ENCODE results near the gene BAAT.

Gene BAAT

DNA sequence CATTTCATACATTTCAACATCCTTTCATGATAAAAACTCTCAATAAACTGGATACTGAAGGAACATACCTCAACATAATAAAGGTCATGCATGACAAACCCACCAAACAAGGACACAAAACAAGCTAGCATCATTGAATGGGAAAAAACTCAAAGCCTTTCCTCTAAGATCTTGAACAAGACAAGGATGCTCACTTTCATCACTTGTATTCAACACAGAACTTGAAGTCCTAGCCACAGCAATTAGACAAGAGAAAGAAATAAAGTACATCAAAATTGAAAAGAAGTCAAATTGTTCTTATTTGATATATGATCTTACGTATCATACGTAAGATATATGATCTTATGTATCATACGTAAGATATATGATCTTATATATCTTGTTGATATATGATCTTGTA lies 8.3 kb upstream of the BAAT start:
- H3K23ac ChIP-seq (ENCODE audit: low read depth, low read length, poor library complexity): no peak overlapping the region
- no peak overlapping the region for H4K91ac ChIP-seq (ENCODE audit: low read depth, low read length, poor library complexity)
- H2AK5ac ChIP-seq (ENCODE audit: low read depth, low read length): no peak overlapping the region

DNA sequence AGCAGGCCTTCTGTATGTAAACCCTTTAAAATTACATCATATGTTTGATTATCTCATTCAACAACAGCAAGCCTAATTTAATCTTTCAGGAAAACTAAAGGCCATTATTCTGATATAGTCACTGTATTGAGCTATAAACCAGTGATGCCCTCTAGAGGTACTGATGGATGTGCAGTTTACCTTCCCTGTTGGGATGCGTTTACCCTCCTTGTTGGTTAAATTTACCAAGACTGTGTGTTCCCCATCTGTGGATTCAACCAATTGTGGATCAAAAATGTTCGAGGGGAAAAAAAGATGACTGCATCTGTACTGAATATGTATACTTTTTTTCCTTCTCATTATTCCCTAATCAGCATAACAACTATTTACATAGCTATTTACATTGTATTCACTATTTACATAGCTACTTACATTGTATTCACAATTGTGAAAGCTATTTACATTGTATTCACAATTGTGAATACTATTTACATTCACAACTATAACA lies 3.7 kb upstream of the BAAT start:
- Histone ChIP-seq H2BK15ac (ENCODE audit: low read length) (no peak overlapping the region), H3K27me3 (ENCODE audit: control insufficient read depth in 3 of 3, insufficient read depth in 3 of 3, low read depth in 1 of 3, low read length in 3 of 3) (no peaks in the 10 kb centered on the region), H3K18ac (ENCODE audit: low read length) (no peak overlapping the region), H2BK12ac (ENCODE audit: low read length) (no peak overlapping the region), H3K9ac (ENCODE audit: low read depth, low read length, poor library complexity) (no peak overlapping the region), H4K8ac (ENCODE audit: low read depth, low read length) (no peak overlapping the region), H3K14ac (ENCODE audit: low read length) (no peak overlapping the region), H3K4me1 (ENCODE audit: control insufficient read depth in 2 of 2, insufficient read depth in 1 of 2, low read depth in 1 of 2, low read length in 2 of 2) (no peaks in the 10 kb centered on the region), H3K4me2 (ENCODE audit: insufficient read depth, low read length, poor library complexity, severe bottlenecking) (no peak overlapping the region), H3K4ac (ENCODE audit: low read length) (no peak overlapping the region), H3K4me3 (ENCODE audit: low read length in 2 of 2) (no peak overlapping the region), H3K79me1 (ENCODE audit: low read depth, low read length) (no peaks in the 10 kb centered on the region), H2BK120ac (ENCODE audit: low read depth, low read length) (no peak overlapping the region), H2BK5ac (ENCODE audit: low read length) (no peak overlapping the region), H2AK5ac (ENCODE audit: low read depth, low read length) (no peak overlapping the region), H3K36me3 (replicated peaks in 1 of 2; ENCODE audit: control insufficient read depth in 2 of 2, insufficient read depth in 2 of 2, low read length in 2 of 2) (peaks cover 1 to 49% of the 10 kb centered on the region in 2 donors), H3K9me3 (replicated peaks in 1 of 2; ENCODE audit: control insufficient read depth in 2 of 2, insufficient read depth in 1 of 2, low read depth in 1 of 2, low read length in 2 of 2) (peaks cover 2 to 48% of the 10 kb centered on the region in 2 donors), H4K91ac (ENCODE audit: low read depth, low read length, poor library complexity) (no peak overlapping the region), H3K27ac (replicated peaks; ENCODE audit: low read length) (no peak overlapping the region), H3K23ac (ENCODE audit: low read depth, low read length, poor library complexity) (no peak overlapping the region), H2AFZ (ENCODE audit: low read length) (no peak overlapping the region)
- WGBS, 2 donors (ENCODE audit: extremely low coverage in 2 of 2, insufficient read length in 2 of 2, insufficient replicate concordance in 1 of 2): no CpG with 5 or more reads among the region's 2 CpGs
- DNase-seq (ENCODE audit: low spot score): no peak

More for the DNA sequence above, 8.3 kb upstream of the BAAT start:
- Histone ChIP-seq H3K14ac (ENCODE audit: low read length) (no peak overlapping the region), H3K4me1 (ENCODE audit: control insufficient read depth in 2 of 2, insufficient read depth in 1 of 2, low read depth in 1 of 2, low read length in 2 of 2) (no peaks in the 10 kb centered on the region), H2BK5ac (ENCODE audit: low read length) (no peak overlapping the region), H3K9me3 (replicated peaks in 1 of 2; ENCODE audit: control insufficient read depth in 2 of 2, insufficient read depth in 1 of 2, low read depth in 1 of 2, low read length in 2 of 2) (peaks cover 6 to 49% of the 10 kb centered on the region in 2 donors), H3K27ac (replicated peaks; ENCODE audit: low read length) (no peak overlapping the region), H3K4me2 (ENCODE audit: insufficient read depth, low read length, poor library complexity, severe bottlenecking) (no peak overlapping the region), H3K9ac (ENCODE audit: low read depth, low read length, poor library complexity) (no peak overlapping the region), H3K79me1 (ENCODE audit: low read depth, low read length) (peaks cover 2% of the 10 kb centered on the region), H3K4ac (ENCODE audit: low read length) (no peak overlapping the region), H2AFZ (ENCODE audit: low read length) (no peak overlapping the region), H2BK120ac (ENCODE audit: low read depth, low read length) (no peak overlapping the region), H2BK12ac (ENCODE audit: low read length) (no peak overlapping the region), H2BK15ac (ENCODE audit: low read length) (no peak overlapping the region), H3K18ac (ENCODE audit: low read length) (no peak overlapping the region), H3K36me3 (replicated peaks in 1 of 2; ENCODE audit: control insufficient read depth in 2 of 2, insufficient read depth in 2 of 2, low read length in 2 of 2) (peaks cover 5 to 66% of the 10 kb centered on the region in 2 donors), H4K8ac (ENCODE audit: low read depth, low read length) (no peak overlapping the region), H3K4me3 (ENCODE audit: low read length in 2 of 2) (no peak overlapping the region), H3K27me3 (ENCODE audit: control insufficient read depth in 3 of 3, insufficient read depth in 3 of 3, low read depth in 1 of 3, low read length in 3 of 3) (no peaks in the 10 kb centered on the region)
- no peak for DNase-seq (ENCODE audit: low spot score)
- WGBS, 2 donors (ENCODE audit: extremely low coverage in 2 of 2, insufficient read length in 2 of 2, insufficient replicate concordance in 1 of 2): no CpG with 5 or more reads among the region's 3 CpGs

DNA sequence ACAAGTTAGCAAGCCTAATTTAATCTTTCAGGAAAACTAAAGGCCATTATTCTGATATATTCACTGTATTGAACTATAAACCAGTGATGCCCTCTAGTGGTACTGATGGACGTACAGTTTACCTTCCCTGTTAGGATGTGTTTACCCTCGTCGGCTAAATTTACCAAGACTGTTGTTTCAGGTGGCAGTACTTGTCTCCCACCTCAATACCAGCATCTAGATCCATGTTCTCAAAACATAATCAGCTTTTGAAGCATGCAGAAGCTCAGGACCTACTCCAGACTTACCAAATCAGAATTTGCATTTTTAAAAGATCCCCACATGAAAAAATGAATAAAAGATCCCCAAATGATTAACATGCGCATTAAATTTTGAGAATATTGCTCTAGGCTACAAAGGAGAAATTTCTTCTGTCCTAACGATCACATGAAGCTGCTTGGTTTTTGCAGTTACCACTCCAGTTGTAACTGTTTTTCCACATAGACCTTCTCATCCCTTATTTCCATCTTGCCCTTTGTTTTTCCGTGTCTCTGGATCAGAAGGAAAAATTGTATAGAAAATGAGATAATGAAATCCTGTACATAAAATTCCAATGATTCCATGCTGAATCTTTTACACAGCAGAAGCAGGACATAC lies 3.2 kb upstream of the BAAT start:
- no peak overlapping the region for H3K9ac ChIP-seq (ENCODE audit: low read depth, low read length, poor library complexity)
- no peak overlapping the region for H4K91ac ChIP-seq (ENCODE audit: low read depth, low read length, poor library complexity)
- no peak overlapping the region for H2AFZ ChIP-seq (ENCODE audit: low read length)
- H3K14ac ChIP-seq (ENCODE audit: low read length): no peak overlapping the region
- H3K18ac ChIP-seq (ENCODE audit: low read length): no peak overlapping the region
- no peak overlapping the region for H2BK5ac ChIP-seq (ENCODE audit: low read length)
- no peak overlapping the region for H3K4me2 ChIP-seq (ENCODE audit: insufficient read depth, low read length, poor library complexity, severe bottlenecking)
- no peak overlapping the region for H2BK12ac ChIP-seq (ENCODE audit: low read length)
- H4K8ac ChIP-seq (ENCODE audit: low read depth, low read length): no peak overlapping the region
- peaks cover 1 to 49% of the 10 kb centered on the region in 2 donors for H3K36me3 ChIP-seq (replicated peaks in 1 of 2; ENCODE audit: control insufficient read depth in 2 of 2, insufficient read depth in 2 of 2, low read length in 2 of 2)
- no CpG with 5 or more reads among the region's 6 CpGs for WGBS, 2 donors (ENCODE audit: extremely low coverage in 2 of 2, insufficient read length in 2 of 2, insufficient replicate concordance in 1 of 2)
- H3K4me3 ChIP-seq (ENCODE audit: low read length in 2 of 2): no peak overlapping the region
- no peak overlapping the region for H3K27ac ChIP-seq (replicated peaks; ENCODE audit: low read length)
- H3K4ac ChIP-seq (ENCODE audit: low read length): no peak overlapping the region
- no peak overlapping the region for H3K23ac ChIP-seq (ENCODE audit: low read depth, low read length, poor library complexity)
- no peaks in the 10 kb centered on the region for H3K79me1 ChIP-seq (ENCODE audit: low read depth, low read length)
- no peak for DNase-seq (ENCODE audit: low spot score)
- H3K27me3 ChIP-seq (ENCODE audit: control insufficient read depth in 3 of 3, insufficient read depth in 3 of 3, low read depth in 1 of 3, low read length in 3 of 3): no peaks in the 10 kb centered on the region
- peaks cover 0 to 43% of the 10 kb centered on the region in 2 donors for H3K9me3 ChIP-seq (replicated peaks in 1 of 2; ENCODE audit: control insufficient read depth in 2 of 2, insufficient read depth in 1 of 2, low read depth in 1 of 2, low read length in 2 of 2)
- no peak overlapping the region for H2AK5ac ChIP-seq (ENCODE audit: low read depth, low read length)
- H3K4me1 ChIP-seq (ENCODE audit: control insufficient read depth in 2 of 2, insufficient read depth in 1 of 2, low read depth in 1 of 2, low read length in 2 of 2): no peaks in the 10 kb centered on the region
- no peak overlapping the region for H2BK15ac ChIP-seq (ENCODE audit: low read length)
- no peak overlapping the region for H2BK120ac ChIP-seq (ENCODE audit: low read depth, low read length)

DNA sequence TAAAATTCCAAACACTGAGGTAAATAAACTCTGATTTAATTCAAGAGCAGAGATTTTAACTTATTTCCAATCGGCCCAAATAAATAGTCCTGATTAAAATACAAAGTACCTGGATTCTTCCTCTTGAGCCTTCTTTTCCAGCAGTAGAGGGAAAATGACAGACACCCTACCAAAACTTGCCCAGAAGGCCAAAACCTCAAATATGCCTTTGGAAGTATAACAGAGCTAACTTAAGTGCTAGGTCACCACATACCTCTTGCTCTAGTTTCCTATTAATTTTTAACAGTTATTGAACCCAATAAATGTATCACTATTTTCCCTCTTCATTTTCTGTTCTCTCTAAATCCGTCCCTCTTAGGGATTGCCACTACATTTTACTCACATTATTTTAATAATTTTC lies 1.4 kb downstream of the BAAT start:
- no peak overlapping the region for H2BK5ac ChIP-seq (ENCODE audit: low read length)
- H3K18ac ChIP-seq (ENCODE audit: low read length): no peak overlapping the region
- H3K27ac ChIP-seq (replicated peaks; ENCODE audit: low read length): no peak overlapping the region
- H3K23ac ChIP-seq (ENCODE audit: low read depth, low read length, poor library complexity): no peak overlapping the region
- no peaks in the 10 kb centered on the region for H3K79me1 ChIP-seq (ENCODE audit: low read depth, low read length)
- no peak overlapping the region for H2BK12ac ChIP-seq (ENCODE audit: low read length)
- peaks cover 0 to 31% of the 10 kb centered on the region in 2 donors for H3K9me3 ChIP-seq (replicated peaks in 1 of 2; ENCODE audit: control insufficient read depth in 2 of 2, insufficient read depth in 1 of 2, low read depth in 1 of 2, low read length in 2 of 2)
- WGBS, 2 donors (ENCODE audit: extremely low coverage in 2 of 2, insufficient read length in 2 of 2, insufficient replicate concordance in 1 of 2): no CpG with 5 or more reads among the region's 2 CpGs
- H3K9ac ChIP-seq (ENCODE audit: low read depth, low read length, poor library complexity): no peak overlapping the region
- H4K8ac ChIP-seq (ENCODE audit: low read depth, low read length): no peak overlapping the region
- H3K14ac ChIP-seq (ENCODE audit: low read length): no peak overlapping the region
- H2BK120ac ChIP-seq (ENCODE audit: low read depth, low read length): no peak overlapping the region
- H2BK15ac ChIP-seq (ENCODE audit: low read length): no peak overlapping the region
- DNase-seq (ENCODE audit: low spot score): no peak
- no peak overlapping the region for H3K4me2 ChIP-seq (ENCODE audit: insufficient read depth, low read length, poor library complexity, severe bottlenecking)
- no peaks in the 10 kb centered on the region for H3K27me3 ChIP-seq (ENCODE audit: control insufficient read depth in 3 of 3, insufficient read depth in 3 of 3, low read depth in 1 of 3, low read length in 3 of 3)
- no peak overlapping the region for H2AFZ ChIP-seq (ENCODE audit: low read length)
- no peaks in the 10 kb centered on the region for H3K4me1 ChIP-seq (ENCODE audit: control insufficient read depth in 2 of 2, insufficient read depth in 1 of 2, low read depth in 1 of 2, low read length in 2 of 2)
- H3K4me3 ChIP-seq (ENCODE audit: low read length in 2 of 2): no peak overlapping the region
- peaks cover 0 to 19% of the 10 kb centered on the region in 2 donors for H3K36me3 ChIP-seq (replicated peaks in 1 of 2; ENCODE audit: control insufficient read depth in 2 of 2, insufficient read depth in 2 of 2, low read length in 2 of 2)
- no peak overlapping the region for H2AK5ac ChIP-seq (ENCODE audit: low read depth, low read length)
- no peak overlapping the region for H3K4ac ChIP-seq (ENCODE audit: low read length)
- H4K91ac ChIP-seq (ENCODE audit: low read depth, low read length, poor library complexity): no peak overlapping the region
